Retina (tissue), 1 donor: Measurements from ENCODE around the gene FUT2.
"Not testable (repeated sequence)": the region's sequence is repeated elsewhere in the genome, so short reads cannot be mapped to it uniquely, and the experiment has no call there.

ENCODE experiments used
- DNase-seq: peaks from one replicate; pipeline ENCODE4 v3.0.0-alpha.2; 2016

The FUT2 gene

GRCh38 chr19:48705431-48705830 lies 9.7 kb downstream of the FUT2 start:
- no peak for DNase-seq

GRCh38 chr19:48708471-48708870 lies 12.7 kb downstream of the FUT2 start:
- no peak for DNase-seq

GRCh38 chr19:48711106-48711662 lies 15.4 kb downstream of the FUT2 start:
- DNase-seq: no peak

GRCh38 chr19:48713041-48713863 lies 17.5 kb downstream of the FUT2 start:
- DNase-seq: peak; percentile 40

GRCh38 chr19:48713864-48714755 lies 18.3 kb downstream of the FUT2 start:
- peak; percentile 98 for DNase-seq

- DNase-seq: peak; percentile 12
These were observed 19.2 kb downstream of the FUT2 start for GRCh38 chr19:48714759-48715675.

GRCh38 chr19:48715681-48716171 lies 20.0 kb downstream of the FUT2 start:
- peak; percentile 24 for DNase-seq

- DNase-seq: peak; percentile 79
These were observed 21.0 kb downstream of the FUT2 start for GRCh38 chr19:48716562-48717291.

- not testable (repeated sequence) for DNase-seq
These were observed 22.3 kb downstream of the FUT2 start for GRCh38 chr19:48718106-48718505.

- DNase-seq: peak; percentile 32
These were observed 23.0 kb downstream of the FUT2 start for GRCh38 chr19:48718711-48719231.

- no peak for DNase-seq
These were observed 23.7 kb downstream of the FUT2 start, which contains the start of gene MAMSTR for GRCh38 chr19:48719263-48720171. Gene MAMSTR, minus strand, starts transcription at chr19:48719725. Its CDS starts 694 bp downstream, at chr19:48719031.

GRCh38 chr19:48720251-48720612 lies 24.5 kb downstream of the FUT2 start:
- no peak for DNase-seq

- peak; percentile 99 for DNase-seq
These were observed 25.0 kb downstream of the FUT2 start for GRCh38 chr19:48720613-48721296.

GRCh38 chr19:48722196-48722708 lies 26.5 kb downstream of the FUT2 start:
- DNase-seq: no peak

- peak; percentile 62 for DNase-seq
These were observed 29.3 kb downstream of the FUT2 start for GRCh38 chr19:48724796-48725753.

GRCh38 chr19:48726556-48726955 lies 30.8 kb downstream of the FUT2 start:
- DNase-seq: no peak

- peak; percentile 31 for DNase-seq
These were observed 33.3 kb downstream of the FUT2 start for GRCh38 chr19:48728911-48729664.
